GM19035 (cell line): ENCODE data around the gene VAMP4.
"Not testable (repeated sequence)": the region's sequence is repeated elsewhere in the genome, so short reads cannot be mapped to it uniquely, and the experiment has no call there.

Source experiments
- ATAC-seq: cut with Tn5 transposase; IDR thresholded peaks from one replicate; pipeline ENCODE4 v1.9.1; 2021; ENCODE audit not compliant: unreplicated experiment

Gene VAMP4

GRCh38 chr1:171753182-171753581, 11.3 kb upstream of the VAMP4 start:
- ATAC-seq, result no peak

- no peak for ATAC-seq
Measured at GRCh38 chr1:171751221-171751620, 9.4 kb upstream of the VAMP4 start.

GRCh38 chr1:171748651-171749050, 6.8 kb upstream of the VAMP4 start:
- ATAC-seq, result no peak

GRCh38 chr1:171744986-171745385, 3.1 kb upstream of the VAMP4 start:
- no peak for ATAC-seq

- no peak for ATAC-seq
Measured at GRCh38 chr1:171743081-171743870, 1.4 kb upstream of the VAMP4 start.

GRCh38 chr1:171742577-171742922, 685 bp upstream of the VAMP4 start:
- peak; percentile 10 for ATAC-seq

GRCh38 chr1:171740987-171741871, 636 bp downstream of the VAMP4 start:
- peak; percentile 19 for ATAC-seq

- ATAC-seq, result no peak
Measured at GRCh38 chr1:171740356-171740863, 1.5 kb downstream of the VAMP4 start.

GRCh38 chr1:171739656-171740055, 2.2 kb downstream of the VAMP4 start:
- ATAC-seq, result no peak

GRCh38 chr1:171738911-171739310, 3.0 kb downstream of the VAMP4 start:
- ATAC-seq, result no peak

GRCh38 chr1:171736196-171736595, 5.7 kb downstream of the VAMP4 start:
- ATAC-seq, result no peak

GRCh38 chr1:171730052-171730451, 11.8 kb downstream of the VAMP4 start:
- no peak for ATAC-seq

GRCh38 chr1:171727778-171728177, 14.1 kb downstream of the VAMP4 start:
- no peak for ATAC-seq

GRCh38 chr1:171723180-171723579, 18.7 kb downstream of the VAMP4 start:
- not testable (repeated sequence) for ATAC-seq

GRCh38 chr1:171718848-171719247, 23.0 kb downstream of the VAMP4 start:
- ATAC-seq, result no peak

- no peak for ATAC-seq
Measured at GRCh38 chr1:171718216-171718615, 23.6 kb downstream of the VAMP4 start.

- ATAC-seq, result no peak
Measured at GRCh38 chr1:171717062-171717718, 24.7 kb downstream of the VAMP4 start.

GRCh38 chr1:171716616-171717015, 25.2 kb downstream of the VAMP4 start:
- ATAC-seq, result no peak

- ATAC-seq, result no peak
Measured at GRCh38 chr1:171715813-171716251, 26.0 kb downstream of the VAMP4 start.

- no peak for ATAC-seq
Measured at GRCh38 chr1:171712341-171712740, 29.5 kb downstream of the VAMP4 start.

- ATAC-seq, result no peak
Measured at GRCh38 chr1:171711643-171712042, 30.2 kb downstream of the VAMP4 start.
